ENCODE data around the gene SSRP1. TPM values are rescaled to one million over a fixed set of nuclear protein-coding genes. Genes with fewer than 3 reads are reported as not detected.

SSRP1 gene
- total RNA-seq, 4 donors from 2014 or later, result 29.4 to 115 (median 75.3) TPM

DNA sequence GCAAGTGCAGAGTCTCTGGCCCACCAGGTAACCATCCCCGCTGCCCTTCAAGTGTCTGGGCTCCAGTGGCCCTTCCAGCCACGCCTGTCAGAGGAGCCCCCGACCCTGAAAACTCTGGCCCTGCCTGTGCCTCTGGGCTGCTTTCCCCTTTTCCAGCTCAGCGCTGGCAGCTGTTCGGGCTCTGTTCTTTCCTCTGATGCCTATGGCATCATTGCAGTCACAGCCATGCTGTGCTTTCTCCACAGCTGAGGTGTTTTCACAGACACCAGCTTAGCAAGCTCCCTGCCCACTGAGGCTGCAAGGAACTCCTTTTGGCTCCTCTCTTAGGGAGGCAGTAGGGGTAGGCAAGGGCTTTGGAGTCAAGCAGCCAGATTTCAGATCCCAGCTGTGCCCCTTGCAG, 23.7 kb upstream of the SSRP1 start:
- Histone ChIP-seq H3K4me1 (no peaks in the 10 kb centered on the region), H3K9me3 (no peaks in the 10 kb centered on the region), H3K27ac (no peak overlapping the region), H3K36me3 (no peaks in the 10 kb centered on the region), H3K27me3 (no peaks in the 10 kb centered on the region), H3K4me3 (no peak overlapping the region)
- no peak for DNase-seq
- intact Hi-C loops (cut with DNase I; ENCODE audit: low total_unique reads), result no loop called here
- no peak for TF ChIP-seq POLR2A (IDR thresholded peaks at IDR 0.05)
- TF ChIP-seq CTCF (IDR thresholded peaks at IDR 0.05), result no peak

DNA sequence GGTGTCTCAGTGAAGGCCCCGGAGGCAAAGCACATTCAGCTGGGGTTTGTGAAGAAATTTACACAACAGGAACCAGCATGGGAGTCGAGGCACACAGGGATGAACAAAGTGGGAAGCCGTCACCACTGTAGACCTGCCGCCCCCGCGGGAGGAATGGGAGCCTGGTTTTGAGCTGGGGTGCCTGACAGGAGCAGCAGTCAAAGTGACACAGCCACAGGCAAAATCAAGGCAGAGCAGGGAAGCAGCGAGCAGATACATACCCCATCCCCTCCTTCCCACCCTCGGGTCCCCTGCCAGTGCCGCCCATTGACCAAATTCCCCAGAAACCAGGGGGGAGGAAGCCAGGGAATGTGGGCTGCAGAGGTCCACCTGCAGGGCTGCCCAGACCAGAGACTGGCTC, 23.3 kb upstream of the SSRP1 start:
- no peak overlapping the region for H3K4me3 ChIP-seq
- intact Hi-C loops (cut with DNase I; ENCODE audit: low total_unique reads), result no loop called here
- no peaks in the 10 kb centered on the region for H3K36me3 ChIP-seq
- no peak for DNase-seq
- TF ChIP-seq CTCF (IDR thresholded peaks at IDR 0.05) (no peak), POLR2A (IDR thresholded peaks at IDR 0.05) (no peak)
- no peak overlapping the region for H3K27ac ChIP-seq
- no peaks in the 10 kb centered on the region for H3K27me3 ChIP-seq
- H3K9me3 ChIP-seq, result no peaks in the 10 kb centered on the region
- no peaks in the 10 kb centered on the region for H3K4me1 ChIP-seq

DNA sequence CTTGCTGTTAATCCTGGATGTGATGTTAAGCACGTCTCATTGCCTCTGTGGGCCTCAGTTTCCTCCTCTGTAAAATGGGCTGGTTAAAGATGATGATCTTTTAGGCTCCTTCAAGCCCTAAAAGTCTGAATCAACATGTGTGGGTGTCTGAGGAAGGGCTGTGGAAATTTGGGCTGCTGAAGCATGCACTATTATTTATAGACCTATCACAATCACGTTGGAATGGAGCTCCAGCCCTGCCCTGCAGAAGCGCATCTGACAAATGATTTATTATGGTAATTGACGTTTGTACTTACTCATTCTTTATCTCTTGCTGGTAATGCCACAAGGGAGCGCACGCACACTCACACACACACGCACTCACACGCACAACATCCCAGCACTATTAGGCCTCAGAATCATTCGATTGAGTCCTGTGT, 22.9 kb upstream of the SSRP1 start:
- intact Hi-C loops (cut with DNase I; ENCODE audit: low total_unique reads), result no loop called here
- DNase-seq, result no peak

GRCh38 chr11:57357856-57358255, 22.2 kb upstream of the SSRP1 start:
- intact Hi-C loops (cut with DNase I; ENCODE audit: low total_unique reads), result no loop called here
- DNase-seq, result no peak
- H3K9me3 ChIP-seq, result no peaks in the 10 kb centered on the region
- H3K27ac ChIP-seq, result peak overlapping the region in 1 of 2 donors; percentile 17
- no peaks in the 10 kb centered on the region for H3K27me3 ChIP-seq
- H3K4me3 ChIP-seq, result no peak overlapping the region
- TF ChIP-seq CTCF (IDR thresholded peaks at IDR 0.05) (no peak), POLR2A (IDR thresholded peaks at IDR 0.05) (no peak)
- H3K36me3 ChIP-seq, result no peaks in the 10 kb centered on the region
- no peaks in the 10 kb centered on the region for H3K4me1 ChIP-seq

More for the DNA sequence above, 22.9 kb upstream of the SSRP1 start:
- H3K4me1 ChIP-seq, result no peaks in the 10 kb centered on the region
- H3K9me3 ChIP-seq, result no peaks in the 10 kb centered on the region
- H3K36me3 ChIP-seq, result no peaks in the 10 kb centered on the region
- TF ChIP-seq CTCF (IDR thresholded peaks at IDR 0.05) (no peak), POLR2A (IDR thresholded peaks at IDR 0.05) (no peak)
- no peak overlapping the region for H3K4me3 ChIP-seq
- no peak overlapping the region for H3K27ac ChIP-seq
- no peaks in the 10 kb centered on the region for H3K27me3 ChIP-seq

GRCh38 chr11:57357310-57357709, 21.6 kb upstream of the SSRP1 start:
- DNase-seq, result no peak
- no peaks in the 10 kb centered on the region for H3K9me3 ChIP-seq
- peak overlapping the region in 1 of 2 donors; percentile 17 for H3K27ac ChIP-seq
- intact Hi-C loops (cut with DNase I; ENCODE audit: low total_unique reads), result no loop called here
- no peaks in the 10 kb centered on the region for H3K36me3 ChIP-seq
- no peaks in the 10 kb centered on the region for H3K27me3 ChIP-seq
- TF ChIP-seq POLR2A (IDR thresholded peaks at IDR 0.05) (no peak), CTCF (IDR thresholded peaks at IDR 0.05) (no peak)
- no peak overlapping the region for H3K4me3 ChIP-seq
- no peaks in the 10 kb centered on the region for H3K4me1 ChIP-seq

Data from uterus (tissue), 4 donors.